ENCODE results near the gene OPA1.

OPA1 gene

GRCh38 chr3:193688834-193689714, 96.1 kb downstream of the OPA1 start:
- no peak overlapping the region for H3K4me2 ChIP-seq (ENCODE audit: low read length)
- H3K36me3 ChIP-seq (ENCODE audit: control insufficient read depth, insufficient read depth, low read length): no peaks in the 10 kb centered on the region
- no peak overlapping the region for H2AFZ ChIP-seq
- H3K79me2 ChIP-seq: no peaks in the 10 kb centered on the region
- no peaks in the 10 kb centered on the region for H3K4me1 ChIP-seq
- TF ChIP-seq, protein P1, sequence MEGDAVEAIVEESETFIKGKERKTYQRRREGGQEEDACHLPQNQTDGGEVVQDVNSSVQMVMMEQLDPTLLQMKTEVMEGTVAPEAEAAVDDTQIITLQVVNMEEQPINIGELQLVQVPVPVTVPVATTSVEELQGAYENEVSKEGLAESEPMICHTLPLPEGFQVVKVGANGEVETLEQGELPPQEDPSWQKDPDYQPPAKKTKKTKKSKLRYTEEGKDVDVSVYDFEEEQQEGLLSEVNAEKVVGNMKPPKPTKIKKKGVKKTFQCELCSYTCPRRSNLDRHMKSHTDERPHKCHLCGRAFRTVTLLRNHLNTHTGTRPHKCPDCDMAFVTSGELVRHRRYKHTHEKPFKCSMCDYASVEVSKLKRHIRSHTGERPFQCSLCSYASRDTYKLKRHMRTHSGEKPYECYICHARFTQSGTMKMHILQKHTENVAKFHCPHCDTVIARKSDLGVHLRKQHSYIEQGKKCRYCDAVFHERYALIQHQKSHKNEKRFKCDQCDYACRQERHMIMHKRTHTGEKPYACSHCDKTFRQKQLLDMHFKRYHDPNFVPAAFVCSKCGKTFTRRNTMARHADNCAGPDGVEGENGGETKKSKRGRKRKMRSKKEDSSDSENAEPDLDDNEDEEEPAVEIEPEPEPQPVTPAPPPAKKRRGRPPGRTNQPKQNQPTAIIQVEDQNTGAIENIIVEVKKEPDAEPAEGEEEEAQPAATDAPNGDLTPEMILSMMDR (IDR thresholded peaks at IDR 0.05): no peak
- no peak overlapping the region for H3K9ac ChIP-seq
- no peak overlapping the region for H3K27ac ChIP-seq
- no peak overlapping the region for H3K4me3 ChIP-seq (ENCODE audit: low read depth, low read length)
- no peaks in the 10 kb centered on the region for H3K27me3 ChIP-seq (ENCODE audit: control insufficient read depth, insufficient read depth, low read length)
- no peaks in the 10 kb centered on the region for H3K9me3 ChIP-seq (ENCODE audit: control insufficient read depth, low read length)

DNA sequence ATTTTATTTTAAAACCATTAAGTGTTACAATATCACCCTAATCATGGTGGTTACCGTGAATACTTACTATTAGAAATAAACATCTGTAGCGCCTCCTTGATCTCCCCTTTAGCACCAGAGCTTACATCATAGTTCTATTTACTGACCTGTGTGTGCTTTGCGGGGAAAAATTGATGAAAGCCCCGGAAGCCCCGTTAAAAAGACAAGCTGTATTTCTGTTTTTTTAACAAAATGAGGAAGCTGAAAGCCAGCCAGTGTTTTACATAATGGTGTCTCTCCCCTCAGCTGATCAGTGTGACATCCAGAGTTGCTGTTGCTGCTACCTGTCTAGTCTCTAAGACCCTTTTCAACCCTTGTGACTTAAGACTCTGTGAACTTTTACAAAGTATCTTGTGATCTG, 100.8 kb downstream of the OPA1 start:
- Histone ChIP-seq H3K27ac (no peak overlapping the region), H3K4me1 (no peaks in the 10 kb centered on the region), H3K27me3 (ENCODE audit: control insufficient read depth, insufficient read depth, low read length) (no peaks in the 10 kb centered on the region), H3K36me3 (ENCODE audit: control insufficient read depth, insufficient read depth, low read length) (no peaks in the 10 kb centered on the region), H3K4me2 (ENCODE audit: low read length) (no peak overlapping the region), H2AFZ (no peak overlapping the region), H3K4me3 (ENCODE audit: low read depth, low read length) (no peak overlapping the region), H3K9ac (no peak overlapping the region), H3K79me2 (no peaks in the 10 kb centered on the region), H3K9me3 (ENCODE audit: control insufficient read depth, low read length) (no peaks in the 10 kb centered on the region)
- TF ChIP-seq, protein P1 (IDR thresholded peaks at IDR 0.05): no peak

DNA sequence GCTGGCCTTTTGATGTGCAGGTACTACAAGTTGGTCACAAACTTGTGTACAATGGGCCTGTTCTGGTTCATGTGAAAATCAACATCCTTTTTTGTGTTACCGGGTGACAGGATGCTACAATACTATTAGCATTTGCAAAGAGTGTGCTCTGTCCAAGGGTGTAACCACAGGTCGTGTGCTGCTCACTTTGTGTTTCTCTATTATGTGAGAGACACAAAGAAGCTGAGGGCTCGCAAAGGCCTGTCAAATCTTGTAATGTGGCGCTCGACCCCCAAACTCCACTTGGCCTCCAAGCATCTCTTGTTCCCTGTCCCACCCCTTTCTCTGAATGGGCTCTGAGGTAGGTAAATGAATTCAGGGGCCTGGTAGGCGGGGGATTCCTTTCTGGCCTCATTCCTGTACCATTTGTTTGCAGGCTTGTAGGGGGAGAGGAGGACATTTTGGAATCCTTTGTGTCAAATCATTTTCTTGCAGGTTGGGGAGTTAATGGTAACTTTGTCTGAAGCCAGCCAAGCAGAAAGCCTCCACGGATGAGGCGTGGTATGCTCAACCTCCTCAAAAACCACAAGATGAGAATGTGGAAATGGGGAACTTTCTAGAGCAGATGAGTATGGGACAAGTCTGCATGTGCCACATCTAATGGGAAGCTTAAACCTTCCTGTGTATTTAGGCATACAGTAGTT, 109.1 kb downstream of the OPA1 start:
- Histone ChIP-seq H3K27me3 (ENCODE audit: control insufficient read depth, insufficient read depth, low read length) (no peaks in the 10 kb centered on the region), H3K9ac (no peak overlapping the region), H3K4me3 (ENCODE audit: low read depth, low read length) (no peak overlapping the region), H3K79me2 (no peaks in the 10 kb centered on the region), H3K4me1 (no peaks in the 10 kb centered on the region), H3K27ac (no peak overlapping the region), H3K4me2 (ENCODE audit: low read length) (no peak overlapping the region), H2AFZ (no peak overlapping the region), H3K36me3 (ENCODE audit: control insufficient read depth, insufficient read depth, low read length) (no peaks in the 10 kb centered on the region), H3K9me3 (ENCODE audit: control insufficient read depth, low read length) (no peaks in the 10 kb centered on the region)
- TF ChIP-seq, protein P1 (IDR thresholded peaks at IDR 0.05): no peak

- TF ChIP-seq, protein P1 (IDR thresholded peaks at IDR 0.05): no peak
- Histone ChIP-seq H3K9ac (no peak overlapping the region), H3K4me2 (ENCODE audit: low read length) (no peak overlapping the region), H3K4me3 (ENCODE audit: low read depth, low read length) (no peak overlapping the region), H3K27me3 (ENCODE audit: control insufficient read depth, insufficient read depth, low read length) (no peaks in the 10 kb centered on the region), H3K79me2 (no peaks in the 10 kb centered on the region), H3K36me3 (ENCODE audit: control insufficient read depth, insufficient read depth, low read length) (no peaks in the 10 kb centered on the region), H2AFZ (no peak overlapping the region), H3K4me1 (no peaks in the 10 kb centered on the region), H3K9me3 (ENCODE audit: control insufficient read depth, low read length) (no peaks in the 10 kb centered on the region), H3K27ac (no peak overlapping the region)
Measured at GRCh38 chr3:193702967-193703366, 110.0 kb downstream of the OPA1 start.
